GM23248 (cell line): Measurements from ENCODE around the gene NUDT22. TPM values are rescaled to one million over a fixed set of nuclear protein-coding genes. Genes with fewer than 3 reads are reported as not detected.

Experiments
- DNase-seq: peaks from one replicate; pipeline ENCODE4 v3.0.0-alpha.2; 2015
- H2AFZ ChIP-seq: fragments of 200-600 bp; sonication (generic); 2 replicates; pipeline ENCODE4 v1.6.1; 2016; ENCODE audit warnings: antibody characterized with exemption
- H3F3A ChIP-seq: fragments of 200-600 bp; sonication (generic); 2 replicates; pipeline ENCODE4 v1.6.1; 2016; ENCODE audit warnings: mild to moderate bottlenecking, antibody characterized with exemption, mixed run types; ENCODE audit not compliant: insufficient read depth
- H3K27ac ChIP-seq: fragments of 200-600 bp; sonication (generic); 2 replicates; pipeline ENCODE4 v1.5.1; 2016; ENCODE audit warnings: mild to moderate bottlenecking
- H3K27me3 ChIP-seq: fragments of 200-600 bp; sonication (generic); replicated peaks from 2 replicates; pipeline ENCODE4 v1.6.1; 2016; ENCODE audit warnings: mild to moderate bottlenecking; ENCODE audit not compliant: insufficient read depth
- H3K36me3 ChIP-seq: fragments of 200-600 bp; sonication (generic); 2 replicates; pipeline ENCODE4 v1.6.1; 2016; ENCODE audit warnings: low read depth, mild to moderate bottlenecking
- H3K4me1 ChIP-seq: fragments of 200-600 bp; sonication (generic); 2 replicates; pipeline ENCODE4 v1.6.1; 2016; ENCODE audit warnings: mild to moderate bottlenecking; ENCODE audit not compliant: insufficient read depth
- H3K4me2 ChIP-seq: fragments of 200-600 bp; sonication (generic); one replicate; pipeline ENCODE4 v1.6.1; 2016; ENCODE audit warnings: mild to moderate bottlenecking; ENCODE audit not compliant: unreplicated experiment
- H3K4me3 ChIP-seq: fragments of 200-600 bp; sonication (generic); 2 replicates; pipeline ENCODE4 v1.5.1; 2016; ENCODE audit warnings: mild to moderate bottlenecking
- H3K79me2 ChIP-seq: fragments of 200-600 bp; sonication (generic); 2 replicates; pipeline ENCODE4 v1.6.1; 2016; ENCODE audit warnings: mild to moderate bottlenecking; ENCODE audit not compliant: insufficient read depth
- H3K9ac ChIP-seq: fragments of 200-600 bp; sonication (generic); 2 replicates; pipeline ENCODE4 v1.6.1; 2016; ENCODE audit warnings: mild to moderate bottlenecking
- H3K9me2 ChIP-seq: fragments of 200-600 bp; sonication (generic); 2 replicates; pipeline ENCODE4 v1.6.1; 2016; ENCODE audit warnings: mixed run types, mild to moderate bottlenecking, moderate library complexity; ENCODE audit not compliant: insufficient read depth
- H3K9me3 ChIP-seq: fragments of 200-600 bp; sonication (generic); one replicate; pipeline ENCODE4 v1.6.1; 2017; ENCODE audit warnings: low read depth
- H4K20me1 ChIP-seq: fragments of 200-600 bp; sonication (generic); 2 replicates; pipeline ENCODE4 v1.6.0; 2016; ENCODE audit not compliant: insufficient read depth
- EZH2 ChIP-seq: fragments of 200-600 bp; sonication (generic); IDR thresholded peaks from 2 replicates; pipeline ENCODE4 v1.6.1; 2018; ENCODE audit warnings: antibody characterized with exemption, mild to moderate bottlenecking; ENCODE audit not compliant: insufficient read depth, poor library complexity, severe bottlenecking
- EZH2phosphoT487 ChIP-seq: fragments of 200-600 bp; sonication (generic); IDR thresholded peaks from 2 replicates; pipeline ENCODE4 v1.6.1; 2018; ENCODE audit warnings: antibody characterized with exemption, moderate library complexity, mild to moderate bottlenecking, low read depth; ENCODE audit not compliant: insufficient read depth
- WGBS, 2 experiments: methylation state at CpG; one replicate each; pipeline ENCODE4 v1.1.6; 2015 to 2017; ENCODE audit warnings: low lambda C conversion rate in 2 of 2, low coverage in 1 of 2; ENCODE audit errors: missing lambda C conversion rate in 2 of 2; 5-methylcytosine and 5-hydroxymethylcytosine counted together
- in situ Hi-C: fragments of 300-500 bp; cut with MboI; formaldehyde crosslinking; loops from 2 replicates; pipeline ENCODE4 v1.15.0; 2020
- polyA plus RNA-seq: library from polyadenylated mRNA; unstranded; fragments of >200 nt; fragmentation: Nextera tagmentation; extraction: Ambion mirVana; gene quantifications from 2 replicates; pipeline ENCODE4 v1.2.1, GENCODE V29; 2016
- total RNA-seq: library from RNA; depleted of rRNA; stranded (reverse); fragments of >200 nt; shearing (Covaris generic); gene quantifications from 2 replicates; pipeline ENCODE4 v1.2.3, GENCODE V29; 2014

The NUDT22 gene
- total and polyA plus RNA-seq, 2 experiments from 2014 or later, result 74.5 to 97.9 TPM

- no peaks in the 10 kb centered on the region for H3K36me3 ChIP-seq
- H3F3A ChIP-seq, result peaks cover 6% of the 10 kb centered on the region; the same call in 1 of the 2 replicates
- TF ChIP-seq EZH2phosphoT487, result no peak
- TF ChIP-seq EZH2, result no peak
- no peak overlapping the region for H3K27ac ChIP-seq
- peaks cover 6% of the 10 kb centered on the region; the same call in 1 of the 2 replicates for H3K4me1 ChIP-seq
- H3K27me3 ChIP-seq, result no peaks in the 10 kb centered on the region
- in situ Hi-C loops, result no loop called here
- H3K9me2 ChIP-seq, result no peaks in the 10 kb centered on the region
- WGBS, 2 experiments, result 87 to 88% methylated on average over 11 to 12 of the region's 12 CpGs
- H4K20me1 ChIP-seq, result no peaks in the 10 kb centered on the region
- DNase-seq, result no peak
- H3K4me2 ChIP-seq, result no peak overlapping the region
- H2AFZ ChIP-seq, result no peak overlapping the region
- H3K9ac ChIP-seq, result no peak overlapping the region
- no peak overlapping the region for H3K4me3 ChIP-seq
- peaks cover 41% of the 10 kb centered on the region for H3K79me2 ChIP-seq
- no peaks in the 10 kb centered on the region for H3K9me3 ChIP-seq
Observed at GRCh38 chr11:64229090-64229743, 3.1 kb downstream of the NUDT22 start.

- in situ Hi-C loops, result no loop called here
- Histone ChIP-seq H3K79me2 (peaks cover 39% of the 10 kb centered on the region), H3F3A (peaks cover 6% of the 10 kb centered on the region; the same call in 1 of the 2 replicates), H3K27me3 (no peaks in the 10 kb centered on the region), H3K9me2 (no peaks in the 10 kb centered on the region), H3K9me3 (no peaks in the 10 kb centered on the region), H4K20me1 (no peaks in the 10 kb centered on the region), H3K9ac (peak overlapping the region; percentile 79), H3K36me3 (no peaks in the 10 kb centered on the region), H3K4me3 (peak overlapping the region; percentile 90), H3K4me1 (peaks cover 6% of the 10 kb centered on the region; the same call in 1 of the 2 replicates), H3K27ac (peak overlapping the region; percentile 19), H3K4me2 (peak overlapping the region; percentile 82), H2AFZ (peak overlapping the region; percentile 83)
- TF ChIP-seq EZH2phosphoT487 (no peak), EZH2 (no peak)
- DNase-seq, result no peak
- 45 to 46% methylated on average over 13 of the region's 13 CpGs for WGBS, 2 experiments
Observed at GRCh38 chr11:64229744-64230170, 3.7 kb downstream of the NUDT22 start.

GRCh38 chr11:64230171-64230984 is 4.3 kb downstream of the NUDT22 start, which contains the start of gene DNAJC4:
DNAJC4 (plus strand) TSS chr11:64230548; CDS start chr11:64230855, 307 bp downstream.
- Histone ChIP-seq H3K4me2 (peak within 1 kb of the TSS; percentile 82), H4K20me1 (no peaks in the 10 kb centered on the region), H2AFZ (peak within 1 kb of the TSS; percentile 83), H3K4me1 (peaks cover 6% of the 10 kb centered on the region; the same call in 1 of the 2 replicates), H3K36me3 (no peaks in the 10 kb centered on the region), H3K4me3 (peak within 1 kb of the TSS; percentile 90), H3K27ac (peak within 1 kb of the TSS; percentile 19), H3K27me3 (no peaks in the 10 kb centered on the region), H3F3A (peaks cover 6% of the 10 kb centered on the region; the same call in 1 of the 2 replicates), H3K9ac (peak within 1 kb of the TSS; percentile 79), H3K9me2 (no peaks in the 10 kb centered on the region), H3K79me2 (peaks cover 38% of the 10 kb centered on the region), H3K9me3 (no peaks in the 10 kb centered on the region)
- in situ Hi-C loops, result no loop called here
- DNase-seq, result peak; percentile 91
- TF ChIP-seq EZH2phosphoT487 (no peak), EZH2 (no peak)
- WGBS, 2 experiments, result 3% methylated on average over 38 to 53 of the region's 62 CpGs

- no peaks in the 10 kb centered on the region for H3K27me3 ChIP-seq
- 4 to 5% methylated on average over 8 of the region's 8 CpGs for WGBS, 2 experiments
- TF ChIP-seq EZH2phosphoT487 (no peak), EZH2 (no peak)
- H3K4me3 ChIP-seq, result peak overlapping the region; percentile 90
- in situ Hi-C loops, result no loop called here
- peaks cover 6% of the 10 kb centered on the region; the same call in 1 of the 2 replicates for H3K4me1 ChIP-seq
- no peaks in the 10 kb centered on the region for H4K20me1 ChIP-seq
- no peaks in the 10 kb centered on the region for H3K9me2 ChIP-seq
- H3K4me2 ChIP-seq, result peak overlapping the region; percentile 82
- no peak for DNase-seq
- H3K9ac ChIP-seq, result peak overlapping the region; percentile 79
- peak overlapping the region; percentile 19; the same call in 1 of the 2 replicates for H3K27ac ChIP-seq
- H3K79me2 ChIP-seq, result peaks cover 37% of the 10 kb centered on the region
- no peaks in the 10 kb centered on the region for H3K9me3 ChIP-seq
- H2AFZ ChIP-seq, result peak overlapping the region; percentile 83
- H3F3A ChIP-seq, result peaks cover 6% of the 10 kb centered on the region; the same call in 1 of the 2 replicates
- H3K36me3 ChIP-seq, result no peaks in the 10 kb centered on the region
Observed at GRCh38 chr11:64230985-64231365, 4.9 kb downstream of the NUDT22 start.
